HepG2 (cell line): ENCODE results near the gene DNAAF3. TPM values are rescaled to one million over a fixed set of nuclear protein-coding genes. Genes with fewer than 3 reads are reported as not detected.

Experiments
- CCDC6 ChIP-seq: sonication (generic); formaldehyde crosslinking; IDR thresholded peaks from 2 replicates; pipeline ENCODE4 v1.8.1; 2022; ENCODE audit warnings: mild to moderate bottlenecking, missing genetic modification reagents, moderate library complexity
- HES4 ChIP-seq: sonication (generic); formaldehyde crosslinking; IDR thresholded peaks from 2 replicates; pipeline ENCODE4 v1.9.0; 2021; ENCODE audit warnings: mild to moderate bottlenecking, missing genetic modification reagents, borderline replicate concordance
- IKZF4 ChIP-seq: sonication (generic); formaldehyde crosslinking; IDR thresholded peaks from 2 replicates; pipeline ENCODE4 v1.5.1; 2020; ENCODE audit warnings: borderline replicate concordance, mild to moderate bottlenecking, low read depth, missing genetic modification reagents; ENCODE audit errors: not compliant biosample characterization
- KLF9 ChIP-seq: IDR thresholded peaks from 2 replicates; pipeline ENCODE4 v1.6.1; 2016; ENCODE audit warnings: low read depth
- MAZ ChIP-seq, 2 experiments: sonication (generic) in 1 of 2; formaldehyde crosslinking in 1 of 2; IDR thresholded peaks; 2 replicates each; pipeline versions ENCODE4 v1.5.0 to v1.6.1; 2012 to 2020; ENCODE audit warnings: low read depth in 2 of 2, mild to moderate bottlenecking in 2 of 2, borderline replicate concordance in 1 of 2, improper control_type of control experiment in 1 of 2, low read length in 1 of 2, missing genetic modification reagents in 1 of 2, moderate library complexity in 1 of 2
- ZNF101 ChIP-seq: sonication (generic); formaldehyde crosslinking; IDR thresholded peaks from 2 replicates; pipeline ENCODE4 v1.4.0; 2020; ENCODE audit warnings: mild to moderate bottlenecking, low read depth, missing genetic modification reagents, borderline replicate concordance
- ZNF143 ChIP-seq: sonication (generic); formaldehyde crosslinking; IDR thresholded peaks from 2 replicates; pipeline ENCODE4 v1.4.0; 2020; ENCODE audit warnings: missing genetic modification reagents
- ZNF263 ChIP-seq: sonication (generic); formaldehyde crosslinking; IDR thresholded peaks from 2 replicates; pipeline ENCODE4 v1.4.0; 2020; ENCODE audit warnings: missing genetic modification reagents
- ZNF879 ChIP-seq: sonication (generic); formaldehyde crosslinking; IDR thresholded peaks from 2 replicates; pipeline ENCODE4 v1.8.1; 2023; ENCODE audit warnings: missing genetic modification reagents
- polyA plus RNA-seq, 8 experiments: library from polyadenylated mRNA; depleted of rRNA in 3 of 8; stranded (reverse) in 7 of 8; unstranded in 1 of 8; fragments of >200 nt; fragmentation: Illumina TruSeq in 4 of 8; extraction: Trizol in 4 of 8; gene quantifications; 2 replicates each; pipeline versions ENCODE4 v1.2.1 to v1.2.3, GENCODE V29; 2011 to 2016; ENCODE audit warnings: low read depth in 4 of 8, missing spikeins in 1 of 8, mixed read lengths in 1 of 8; ENCODE audit not compliant: insufficient read depth in 1 of 8
- total RNA-seq, 5 experiments: library from RNA; depleted of rRNA; stranded (reverse); fragments of >200 nt; fragmentation: Illumina TruSeq; extraction: Trizol; gene quantifications; 2 replicates each; pipeline ENCODE4 v1.2.3, GENCODE V29; 2016; ENCODE audit warnings: low read depth in 1 of 5
- TF ChIP-seq, protein P1 (sequence below): sonication (generic); formaldehyde crosslinking; IDR thresholded peaks from 2 replicates; pipeline ENCODE4 v1.5.0; 2020; ENCODE audit warnings: missing genetic modification reagents, mild to moderate bottlenecking, borderline replicate concordance
- TF ChIP-seq, protein P2 (sequence below): sonication (generic); formaldehyde crosslinking; IDR thresholded peaks from 2 replicates; pipeline ENCODE4 v1.8.1; 2023; ENCODE audit warnings: mild to moderate bottlenecking, missing genetic modification reagents, borderline replicate concordance
- TF ChIP-seq, protein P3 (sequence below): sonication (generic); formaldehyde crosslinking; IDR thresholded peaks from 2 replicates; pipeline ENCODE4 v1.4.0; 2020; ENCODE audit warnings: missing genetic modification reagents, borderline replicate concordance
- TF ChIP-seq, protein P4 (sequence below): sonication (generic); formaldehyde crosslinking; IDR thresholded peaks from 2 replicates; pipeline ENCODE4 v1.4.0; 2020; ENCODE audit warnings: low read depth, missing genetic modification reagents
- TF ChIP-seq, protein P5 (sequence below): sonication (generic); formaldehyde crosslinking; IDR thresholded peaks from 2 replicates; pipeline ENCODE4 v1.4.0; 2020; ENCODE audit warnings: missing genetic modification reagents
- TF ChIP-seq, protein P6 (sequence below): sonication (generic); formaldehyde crosslinking; IDR thresholded peaks from 2 replicates; pipeline ENCODE4 v1.8.1; 2023; ENCODE audit warnings: mild to moderate bottlenecking, missing genetic modification reagents
- TF ChIP-seq, protein P7 (sequence below): IDR thresholded peaks from 2 replicates; pipeline ENCODE4 v1.6.1; 2016; ENCODE audit warnings: missing compliant biosample characterization, missing genetic modification reagents, borderline replicate concordance

The DNAAF3 gene
- total and polyA plus RNA-seq, 2 of the 13 experiments (the other 11 are each of a cell fraction or from before 2014, with no cell fraction given), result 0.30 to 0.40 TPM

DNA sequence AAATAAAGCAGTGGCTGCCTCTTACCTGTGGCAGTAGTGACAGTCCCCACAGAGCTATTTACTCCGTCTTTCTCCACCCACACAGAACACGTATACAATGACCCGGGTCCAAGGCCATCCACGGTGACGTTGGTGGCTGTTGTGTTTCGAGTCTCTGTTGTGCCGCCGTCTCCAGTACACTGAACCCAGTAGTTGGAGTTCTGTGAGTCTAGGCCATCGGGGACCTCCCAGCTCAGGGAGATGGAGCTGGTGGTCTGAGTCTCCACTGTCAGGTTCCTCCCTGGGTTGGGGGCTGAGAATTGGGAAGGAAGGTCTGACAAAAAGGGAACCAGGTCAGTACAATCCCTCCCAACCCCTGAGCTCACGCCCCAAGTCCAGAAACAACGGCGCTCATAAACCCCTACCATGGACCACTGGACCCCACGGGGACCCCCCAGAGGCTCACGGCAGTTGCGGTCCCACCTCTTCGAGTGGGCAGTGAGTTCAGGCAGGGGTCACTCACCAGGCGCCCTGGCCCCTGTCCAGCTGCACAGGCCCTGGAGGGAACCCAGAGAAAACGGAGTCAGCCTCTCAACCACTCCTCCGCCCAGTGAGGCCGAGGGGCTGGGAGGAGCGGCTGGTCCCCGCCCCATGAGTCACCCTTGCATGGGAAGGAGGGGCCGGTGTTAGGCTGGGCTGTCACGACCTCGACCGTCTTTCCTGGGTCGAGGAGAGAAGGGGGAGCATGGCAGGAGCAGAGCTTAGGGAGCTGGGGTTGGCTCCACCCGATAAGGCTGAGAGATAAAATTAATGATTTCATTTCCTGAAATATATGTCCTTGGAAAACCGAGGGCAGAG, 40.5 kb upstream of the DNAAF3 start (continued):
- TF ChIP-seq, protein P1, sequence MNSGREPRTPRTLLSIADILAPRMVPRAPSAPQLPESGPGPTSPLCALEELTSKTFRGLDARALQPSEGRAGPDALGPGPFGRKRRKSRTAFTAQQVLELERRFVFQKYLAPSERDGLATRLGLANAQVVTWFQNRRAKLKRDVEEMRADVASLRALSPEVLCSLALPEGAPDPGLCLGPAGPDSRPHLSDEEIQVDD, result no peak; the same call in 1 of the 2 replicates
- no peak for TF ChIP-seq ZNF879 (CRISPR knock-in tag)
- peak; percentile 73 for TF ChIP-seq MAZ (IDR thresholded peaks at IDR 0.05; ENCODE audit: borderline replicate concordance, low read depth, low read length)
- peak; percentile 87 for TF ChIP-seq MAZ (CRISPR knock-in tag; IDR thresholded peaks at IDR 0.05; ENCODE audit: low read depth)
- TF ChIP-seq KLF9 (CRISPR knock-in tag), result 0 out of 2 replicates have a peak, but pooled peaks have one; percentile 24
- TF ChIP-seq HES4 (CRISPR knock-in tag), result 0 out of 2 replicates have a peak, but pooled peaks have one; percentile 40
- no peak; the same call in 1 of the 2 replicates for TF ChIP-seq ZNF143 (CRISPR knock-in tag)
- peak; percentile 59 for TF ChIP-seq IKZF4
- peak; percentile 78; the same call in 1 of the 2 replicates for TF ChIP-seq CCDC6
- TF ChIP-seq, protein P2, sequence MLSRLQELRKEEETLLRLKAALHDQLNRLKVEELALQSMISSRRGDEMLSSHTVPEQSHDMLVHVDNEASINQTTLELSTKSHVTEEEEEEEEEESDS (CRISPR knock-in tag), result peak; percentile 92; the same call in 1 of the 2 replicates
- TF ChIP-seq, protein P3, sequence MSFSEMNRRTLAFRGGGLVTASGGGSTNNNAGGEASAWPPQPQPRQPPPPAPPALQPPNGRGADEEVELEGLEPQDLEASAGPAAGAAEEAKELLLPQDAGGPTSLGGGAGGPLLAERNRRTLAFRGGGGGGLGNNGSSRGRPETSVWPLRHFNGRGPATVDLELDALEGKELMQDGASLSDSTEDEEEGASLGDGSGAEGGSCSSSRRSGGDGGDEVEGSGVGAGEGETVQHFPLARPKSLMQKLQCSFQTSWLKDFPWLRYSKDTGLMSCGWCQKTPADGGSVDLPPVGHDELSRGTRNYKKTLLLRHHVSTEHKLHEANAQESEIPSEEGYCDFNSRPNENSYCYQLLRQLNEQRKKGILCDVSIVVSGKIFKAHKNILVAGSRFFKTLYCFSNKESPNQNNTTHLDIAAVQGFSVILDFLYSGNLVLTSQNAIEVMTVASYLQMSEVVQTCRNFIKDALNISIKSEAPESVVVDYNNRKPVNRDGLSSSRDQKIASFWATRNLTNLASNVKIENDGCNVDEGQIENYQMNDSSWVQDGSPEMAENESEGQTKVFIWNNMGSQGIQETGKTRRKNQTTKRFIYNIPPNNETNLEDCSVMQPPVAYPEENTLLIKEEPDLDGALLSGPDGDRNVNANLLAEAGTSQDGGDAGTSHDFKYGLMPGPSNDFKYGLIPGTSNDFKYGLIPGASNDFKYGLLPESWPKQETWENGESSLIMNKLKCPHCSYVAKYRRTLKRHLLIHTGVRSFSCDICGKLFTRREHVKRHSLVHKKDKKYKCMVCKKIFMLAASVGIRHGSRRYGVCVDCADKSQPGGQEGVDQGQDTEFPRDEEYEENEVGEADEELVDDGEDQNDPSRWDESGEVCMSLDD, result no peak
- TF ChIP-seq, protein P4, sequence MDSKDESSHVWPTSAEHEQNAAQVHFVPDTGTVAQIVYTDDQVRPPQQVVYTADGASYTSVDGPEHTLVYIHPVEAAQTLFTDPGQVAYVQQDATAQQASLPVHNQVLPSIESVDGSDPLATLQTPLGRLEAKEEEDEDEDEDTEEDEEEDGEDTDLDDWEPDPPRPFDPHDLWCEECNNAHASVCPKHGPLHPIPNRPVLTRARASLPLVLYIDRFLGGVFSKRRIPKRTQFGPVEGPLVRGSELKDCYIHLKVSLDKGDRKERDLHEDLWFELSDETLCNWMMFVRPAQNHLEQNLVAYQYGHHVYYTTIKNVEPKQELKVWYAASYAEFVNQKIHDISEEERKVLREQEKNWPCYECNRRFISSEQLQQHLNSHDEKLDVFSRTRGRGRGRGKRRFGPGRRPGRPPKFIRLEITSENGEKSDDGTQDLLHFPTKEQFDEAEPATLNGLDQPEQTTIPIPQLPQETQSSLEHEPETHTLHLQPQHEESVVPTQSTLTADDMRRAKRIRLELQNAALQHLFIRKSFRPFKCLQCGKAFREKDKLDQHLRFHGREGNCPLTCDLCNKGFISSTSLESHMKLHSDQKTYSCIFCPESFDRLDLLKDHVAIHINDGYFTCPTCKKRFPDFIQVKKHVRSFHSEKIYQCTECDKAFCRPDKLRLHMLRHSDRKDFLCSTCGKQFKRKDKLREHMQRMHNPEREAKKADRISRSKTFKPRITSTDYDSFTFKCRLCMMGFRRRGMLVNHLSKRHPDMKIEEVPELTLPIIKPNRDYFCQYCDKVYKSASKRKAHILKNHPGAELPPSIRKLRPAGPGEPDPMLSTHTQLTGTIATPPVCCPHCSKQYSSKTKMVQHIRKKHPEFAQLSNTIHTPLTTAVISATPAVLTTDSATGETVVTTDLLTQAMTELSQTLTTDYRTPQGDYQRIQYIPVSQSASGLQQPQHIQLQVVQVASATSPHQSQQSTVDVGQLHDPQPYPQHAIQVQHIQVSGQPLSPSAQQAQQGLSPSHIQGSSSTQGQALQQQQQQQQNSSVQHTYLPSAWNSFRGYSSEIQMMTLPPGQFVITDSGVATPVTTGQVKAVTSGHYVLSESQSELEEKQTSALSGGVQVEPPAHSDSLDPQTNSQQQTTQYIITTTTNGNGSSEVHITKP (CRISPR knock-in tag), result peak; percentile 28; the same call in 1 of the 2 replicates
- peak; percentile 82 for TF ChIP-seq ZNF263
- TF ChIP-seq, protein P5, sequence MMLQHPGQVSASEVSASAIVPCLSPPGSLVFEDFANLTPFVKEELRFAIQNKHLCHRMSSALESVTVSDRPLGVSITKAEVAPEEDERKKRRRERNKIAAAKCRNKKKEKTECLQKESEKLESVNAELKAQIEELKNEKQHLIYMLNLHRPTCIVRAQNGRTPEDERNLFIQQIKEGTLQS, result peak; percentile 99
- TF ChIP-seq, protein P6, sequence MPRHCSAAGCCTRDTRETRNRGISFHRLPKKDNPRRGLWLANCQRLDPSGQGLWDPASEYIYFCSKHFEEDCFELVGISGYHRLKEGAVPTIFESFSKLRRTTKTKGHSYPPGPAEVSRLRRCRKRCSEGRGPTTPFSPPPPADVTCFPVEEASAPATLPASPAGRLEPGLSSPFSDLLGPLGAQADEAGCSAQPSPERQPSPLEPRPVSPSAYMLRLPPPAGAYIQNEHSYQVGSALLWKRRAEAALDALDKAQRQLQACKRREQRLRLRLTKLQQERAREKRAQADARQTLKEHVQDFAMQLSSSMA, result no peak; the same call in 1 of the 2 replicates
- TF ChIP-seq, protein P7, sequence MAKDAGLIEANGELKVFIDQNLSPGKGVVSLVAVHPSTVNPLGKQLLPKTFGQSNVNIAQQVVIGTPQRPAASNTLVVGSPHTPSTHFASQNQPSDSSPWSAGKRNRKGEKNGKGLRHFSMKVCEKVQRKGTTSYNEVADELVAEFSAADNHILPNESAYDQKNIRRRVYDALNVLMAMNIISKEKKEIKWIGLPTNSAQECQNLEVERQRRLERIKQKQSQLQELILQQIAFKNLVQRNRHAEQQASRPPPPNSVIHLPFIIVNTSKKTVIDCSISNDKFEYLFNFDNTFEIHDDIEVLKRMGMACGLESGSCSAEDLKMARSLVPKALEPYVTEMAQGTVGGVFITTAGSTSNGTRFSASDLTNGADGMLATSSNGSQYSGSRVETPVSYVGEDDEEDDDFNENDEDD, result no peak
- no peak for TF ChIP-seq ZNF101 (CRISPR knock-in tag)
